B cell (primary cell): ENCODE data around the gene ARL6IP1. TPM values are rescaled to one million over a fixed set of nuclear protein-coding genes. Genes with fewer than 3 reads are reported as not detected.

Source experiments
- ATAC-seq: fragments of 200-7000 bp; cut with Tn5 transposase; one replicate; pipeline ENCODE4 v1.10.0; 2021; ENCODE audit warnings: low read depth, mild to moderate bottlenecking, moderate number of reproducible peaks, moderate library complexity
- CTCF ChIA-PET: fragments of 350-600 bp; sonication (Branson Sonifier 250); formaldehyde crosslinking; loops from one replicate; lab custom pipeline; 2021; ENCODE audit warnings: antibody characterized with exemption, inconsistent platforms; lab: Charles Lee
- POLR2A ChIA-PET: fragments of 350-600 bp; sonication (Branson Sonifier 250); formaldehyde crosslinking; loops from one replicate; lab custom pipeline; 2021; ENCODE audit warnings: antibody characterized with exemption; lab: Charles Lee
- DNase-seq: peaks from one replicate; pipeline ENCODE4 v3.0.0; 2013
- H2AFZ ChIP-seq: 2 replicates; pipeline ENCODE4 v1.6.1; 2012; ENCODE audit warnings: mild to moderate bottlenecking, low read depth, low read length; ENCODE audit not compliant: insufficient read depth, poor library complexity, severe bottlenecking
- H3K27ac ChIP-seq, 2 donors: 1 replicate in 1 of 2; 2 replicates in 1 of 2; pipeline ENCODE4 v1.5.1; 2012 to 2013; ENCODE audit warnings: low read length in 2 of 2, mild to moderate bottlenecking in 2 of 2, moderate library complexity in 1 of 2
- H3K27me3 ChIP-seq, 4 experiments: fragments of 200-600 bp in 1 of 4; sonication (generic) in 1 of 4; replicated peaks in 1 of 4; 1 replicate in 2 of 4; 2 replicates in 2 of 4; pipeline versions ENCODE4 v1.6.1 to v1.7.0; 2013 to 2016; ENCODE audit warnings: low read length in 3 of 4, mild to moderate bottlenecking in 2 of 4, mixed read lengths in 1 of 4, moderate library complexity in 1 of 4; ENCODE audit not compliant: insufficient read depth in 4 of 4, control insufficient read depth in 3 of 4; ENCODE audit errors: control extremely low read depth in 1 of 4
- H3K36me3 ChIP-seq, 2 experiments: replicated peaks in 1 of 2; 1 replicate in 1 of 2; 2 replicates in 1 of 2; pipeline versions ENCODE4 v1.6.1 to v1.7.1; 2013; ENCODE audit warnings: low read length in 1 of 2; ENCODE audit not compliant: insufficient read depth in 2 of 2, control insufficient read depth in 1 of 2; ENCODE audit errors: control extremely low read depth in 1 of 2, extremely low read depth in 1 of 2
- H3K4me1 ChIP-seq, 2 donors: fragments of 200-600 bp in 1 of 2; sonication (generic) in 1 of 2; 1 replicate in 1 of 2; 2 replicates in 1 of 2; pipeline versions ENCODE4 v1.5.1 to v1.6.1; 2013 to 2017; ENCODE audit warnings: low read length in 2 of 2; ENCODE audit not compliant: control insufficient read depth in 2 of 2, insufficient read depth in 2 of 2
- H3K4me2 ChIP-seq: replicated peaks from 2 replicates; pipeline ENCODE3; 2012; ENCODE audit warnings: mild to moderate bottlenecking, low read depth, low read length; ENCODE audit not compliant: poor library complexity, severe bottlenecking
- H3K4me3 ChIP-seq, 5 experiments: fragments of 200-600 bp in 1 of 5; sonication (generic) in 1 of 5; 1 replicate in 3 of 5; 2 replicates in 2 of 5; pipeline versions ENCODE4 v1.5.1 to v1.7.0; 2011 to 2016; ENCODE audit warnings: low read length in 4 of 5, mild to moderate bottlenecking in 4 of 5, low read depth in 2 of 5, control low read depth in 1 of 5, moderate library complexity in 1 of 5; ENCODE audit not compliant: insufficient read depth in 1 of 5; ENCODE audit errors: control extremely low read depth in 1 of 5, extremely low read depth in 1 of 5
- H3K79me2 ChIP-seq: fragments of 200-600 bp; sonication (generic); one replicate; pipeline ENCODE4 v1.6.0; 2016; ENCODE audit warnings: low read length; ENCODE audit not compliant: control insufficient read depth, insufficient read depth
- H3K9ac ChIP-seq: fragments of 200-600 bp; sonication (generic); 2 replicates; pipeline ENCODE4 v1.6.1; 2017; ENCODE audit warnings: mild to moderate bottlenecking, low read length, moderate library complexity
- H3K9me3 ChIP-seq, 3 donors: one replicate each; pipeline versions ENCODE4 v1.6.1 to v1.7.1; 2013; ENCODE audit warnings: low read length in 2 of 3; ENCODE audit not compliant: control insufficient read depth in 2 of 3, insufficient read depth in 1 of 3; ENCODE audit errors: control extremely low read depth in 1 of 3
- H4K20me1 ChIP-seq: 2 replicates; pipeline ENCODE4 v1.6.0; 2012; ENCODE audit warnings: mild to moderate bottlenecking, low read length; ENCODE audit not compliant: insufficient read depth, control insufficient read depth, poor library complexity, severe bottlenecking
- H3K27ac Mint-ChIP-seq: one replicate; pipeline ENCODE4 v1.8.0; 2021; ENCODE audit warnings: mixed read lengths
- H3K27me3 Mint-ChIP-seq: one replicate; pipeline ENCODE4 v1.8.0; 2021; ENCODE audit warnings: mixed read lengths
- H3K4me1 Mint-ChIP-seq: one replicate; pipeline ENCODE4 v1.8.0; 2021; ENCODE audit warnings: mixed read lengths
- H3K4me3 Mint-ChIP-seq: one replicate; pipeline ENCODE4 v1.8.0; 2021; ENCODE audit warnings: mixed read lengths
- H3K9me3 Mint-ChIP-seq: one replicate; pipeline ENCODE4 v1.8.0; 2022; ENCODE audit warnings: mixed read lengths; ENCODE audit not compliant: insufficient read depth
- CTCF ChIP-seq: fragments of 200-600 bp; IDR thresholded peaks from one replicate; pipeline ENCODE4 v1.8.0; 2022; ENCODE audit warnings: antibody characterized with exemption, mild to moderate bottlenecking
- EZH2 ChIP-seq: IDR thresholded peaks from 2 replicates; pipeline ENCODE4 v1.6.1; 2012; ENCODE audit warnings: borderline replicate concordance, low read depth, mild to moderate bottlenecking, moderate library complexity, low read length; ENCODE audit not compliant: insufficient read depth, poor library complexity, severe bottlenecking
- WGBS: methylation state at CpG from one replicate; pipeline ENCODE4 v1.1.5; 2013; ENCODE audit warnings: missing lambda C conversion rate; ENCODE audit not compliant: insufficient coverage; 5-methylcytosine and 5-hydroxymethylcytosine counted together
- intact Hi-C: fragments of 100-400 bp; cut with micrococcal nuclease; formaldehyde crosslinking; loops from one replicate; pipeline ENCODE4 v1.10.0; 2022
- polyA plus RNA-seq: library from polyadenylated mRNA; depleted of rRNA; stranded (reverse); fragments of >200 nt; gene quantifications from 2 replicates; pipeline ENCODE4 v1.2.3, GENCODE V29; 2012
- total RNA-seq, 2 donors: library from RNA; stranded (reverse); fragments of 120-200 nt in 1 of 2; gene quantifications; 1 replicate in 1 of 2; 2 replicates in 1 of 2; pipeline versions ENCODE4 v1.2.3 to v1.2.4, GENCODE V29; 2013 to 2022

ARL6IP1 gene
- total and polyA plus RNA-seq, 2 donors (not counting 1 experiment from before 2014, with no cell fraction given), result 52.0 to 109 TPM

GRCh38 chr16:18834864-18835263 is 33.5 kb upstream of the ARL6IP1 start:
- 56% methylated on average over 2 of the region's 4 CpGs for WGBS
- H3K27ac Mint-ChIP-seq, result no peak overlapping the region

More at GRCh38 chr16:18834864-18835263, 33.5 kb upstream of the ARL6IP1 start:
- Histone ChIP-seq H3K9me3 (no peaks in the 10 kb centered on the region), H3K4me2 (no peak overlapping the region), H3K4me1 (no peaks in the 10 kb centered on the region), H3K36me3 (peaks cover 11 to 89% of the 10 kb centered on the region in 2 experiments), H3K27me3 (no peaks in the 10 kb centered on the region), H3K4me3 (no peak overlapping the region), H4K20me1 (no peaks in the 10 kb centered on the region), H3K79me2 (no peaks in the 10 kb centered on the region), H3K27ac (no peak overlapping the region), H3K9ac (no peak overlapping the region), H2AFZ (no peak overlapping the region)
- POLR2A ChIA-PET, result no interaction called here
- Mint-ChIP-seq H3K4me1 (no peaks in the 10 kb centered on the region), H3K9me3 (no peaks in the 10 kb centered on the region), H3K27me3 (no peaks in the 10 kb centered on the region), H3K4me3 (no peak overlapping the region)
- TF ChIP-seq CTCF (no peak), EZH2 (no peak)
- intact Hi-C loops, result no loop called here
- CTCF ChIA-PET, result no interaction called here
- ATAC-seq (no peak), DNase-seq (no peak)
